SK-MEL-5 (cell line): ENCODE results near the gene SLC4A5. TPM values are rescaled to one million over a fixed set of nuclear protein-coding genes. Genes with fewer than 3 reads are reported as not detected.

Source experiments
- DNase-seq: peaks from one replicate; pipeline ENCODE4 v3.0.0-alpha.2; 2016; ENCODE audit warnings: low read depth, low spot score
- in situ Hi-C: cut with HindIII; loops from 2 replicates; pipeline ENCODE4 v1.10.0; 2016; ENCODE audit warnings: low sequenced_read_pairs, high pct_unique_total_duplicates, low pct_unique_long_range_greater_than_20kb
- total RNA-seq: library from RNA; depleted of rRNA; stranded (reverse); fragments of >200 nt; shearing (Covaris generic); gene quantifications from 2 replicates; pipeline ENCODE4 v1.2.3, GENCODE V29; 2014

The SLC4A5 gene
- total RNA-seq, 1 experiment from 2014 or later, result 0.63 TPM

DNA sequence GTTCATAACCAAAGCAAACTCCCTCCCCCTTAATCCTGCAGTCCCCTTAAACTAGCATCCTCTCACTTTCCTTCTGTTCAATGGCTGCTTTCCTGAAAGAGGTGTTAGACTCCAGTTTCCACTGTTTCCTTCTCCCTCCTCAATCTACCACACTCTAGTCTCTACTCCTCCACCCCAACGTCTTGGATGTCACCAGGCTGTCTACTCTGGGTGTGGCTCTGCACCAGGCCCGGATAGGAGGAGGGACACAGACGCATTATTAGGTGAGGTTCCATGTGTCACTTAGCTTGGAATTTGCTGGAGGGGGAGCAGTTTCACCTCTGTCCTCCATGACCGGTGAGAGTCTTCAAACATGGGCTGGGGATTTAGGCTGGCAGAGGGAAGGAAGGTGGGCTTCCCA lies 83.5 kb downstream of the SLC4A5 start:
- DNase-seq, result no peak
- in situ Hi-C loops, result no loop called here

DNA sequence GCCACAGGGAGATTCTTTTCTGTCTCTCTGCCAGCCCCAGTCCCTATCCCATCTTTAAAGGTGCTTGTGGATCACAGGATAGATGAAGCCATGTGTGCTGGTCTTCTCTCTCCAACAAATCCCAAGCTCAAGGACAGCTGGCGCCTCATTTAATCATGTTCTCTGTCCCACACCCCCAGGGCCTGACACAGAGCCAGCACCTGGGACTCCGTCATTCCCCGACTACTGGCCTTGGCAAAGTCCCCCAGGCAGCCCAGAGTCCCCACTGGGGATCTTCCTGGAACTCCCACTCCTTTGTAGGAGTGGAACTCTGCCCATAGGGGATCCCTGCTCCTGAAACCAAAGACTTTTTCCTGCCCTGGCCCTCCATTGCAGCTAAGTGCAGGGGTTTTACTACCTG lies 84.0 kb downstream of the SLC4A5 start:
- in situ Hi-C loops, result no loop called here
- DNase-seq, result no peak

DNA sequence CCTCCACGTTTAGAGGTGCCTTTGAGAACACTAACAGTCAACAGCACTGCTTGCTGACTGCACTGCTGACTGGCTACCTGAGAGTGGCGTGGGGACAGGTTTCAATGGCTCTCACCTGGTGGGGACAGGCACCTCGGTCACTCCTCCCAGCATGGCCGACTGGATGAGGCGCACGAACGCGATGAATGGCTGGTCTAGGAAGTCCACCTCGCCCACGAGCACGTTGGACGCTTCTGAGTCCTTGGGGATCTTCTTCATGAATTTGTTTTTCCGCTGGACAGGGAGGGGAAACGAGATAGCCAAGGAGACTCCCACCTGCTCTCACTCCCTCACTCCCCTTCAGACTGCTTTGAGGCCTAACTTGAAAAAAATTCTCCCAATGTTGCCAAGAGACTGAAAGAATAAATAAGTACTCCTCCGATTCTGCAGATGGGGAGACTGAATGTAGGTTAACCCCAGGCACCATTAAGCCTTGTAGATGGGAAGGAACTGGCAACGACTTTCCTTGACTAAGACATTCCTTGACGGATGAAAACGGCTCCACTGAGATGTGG lies 87.5 kb downstream of the SLC4A5 start:
- DNase-seq, result no peak
- in situ Hi-C loops, result no loop called here

DNA sequence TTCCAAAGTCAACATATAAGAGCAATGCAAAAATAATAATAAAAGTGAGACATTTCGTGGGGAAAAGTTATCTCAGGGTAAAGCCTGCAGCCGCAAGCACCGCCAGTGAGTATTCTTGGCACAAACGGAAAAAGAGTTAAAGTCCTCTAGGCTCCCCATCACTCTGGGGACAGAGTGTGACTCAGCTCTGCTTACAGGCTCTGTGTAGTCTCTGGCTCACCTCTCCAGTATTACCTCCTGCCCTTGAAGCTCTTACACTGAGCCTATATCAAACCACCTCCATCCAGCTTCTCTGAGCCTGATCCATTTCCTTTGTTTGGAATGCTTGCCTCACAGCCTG lies 89.3 kb downstream of the SLC4A5 start:
- DNase-seq, result no peak
- in situ Hi-C loops, result no loop called here

DNA sequence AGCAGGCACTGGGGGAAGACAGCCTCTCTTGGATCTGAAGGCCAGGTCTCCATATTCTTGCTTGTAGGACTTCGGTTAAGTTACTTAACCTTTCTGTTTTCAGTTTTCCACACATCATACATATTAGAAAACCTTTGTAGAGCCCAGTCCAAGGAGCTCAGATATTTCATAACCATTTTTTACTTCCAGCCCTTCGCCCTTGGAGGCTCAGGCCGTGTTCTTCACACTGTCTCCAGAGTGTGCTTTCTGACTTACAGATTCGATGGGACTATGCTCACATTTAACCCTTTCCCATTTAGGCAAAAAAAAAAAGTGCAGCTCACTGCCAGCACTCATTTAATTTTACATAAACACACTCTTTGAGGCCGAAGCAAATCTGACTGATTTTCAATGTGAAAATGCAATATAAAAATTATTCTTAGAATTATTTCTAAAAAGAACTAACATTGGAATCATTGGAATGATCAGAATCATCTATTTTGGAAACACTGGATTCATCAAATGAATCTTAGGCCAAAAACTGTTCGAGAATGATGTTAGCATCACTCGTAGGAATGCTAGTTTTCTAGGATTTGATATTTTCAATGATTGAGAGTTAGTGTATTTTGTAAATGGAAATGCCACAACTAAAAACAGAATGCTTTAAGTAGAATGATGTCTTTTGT lies 89.8 kb downstream of the SLC4A5 start:
- in situ Hi-C loops, result no loop called here

DNA sequence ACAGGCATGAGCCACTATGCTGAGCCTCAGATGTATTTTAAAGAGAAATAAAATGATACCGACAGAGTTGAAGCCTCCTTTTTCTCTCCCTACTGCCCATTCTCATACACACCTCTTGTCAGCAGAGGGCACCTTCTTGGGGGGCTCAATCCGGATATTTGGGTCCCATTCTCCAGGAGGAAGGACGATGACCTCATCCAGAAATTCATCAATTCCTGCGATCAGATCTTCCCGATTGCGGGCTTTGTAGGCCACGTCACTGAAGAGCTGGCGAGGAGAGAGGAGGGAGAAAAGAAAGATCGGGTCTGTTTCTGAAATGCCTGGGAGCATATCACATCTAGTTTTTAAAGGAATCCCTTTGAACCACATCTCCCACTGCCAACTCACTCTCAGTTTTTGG lies 90.4 kb downstream of the SLC4A5 start:
- in situ Hi-C loops, result no loop called here
- DNase-seq, result no peak

More for the DNA sequence above, 89.8 kb downstream of the SLC4A5 start:
- no peak for DNase-seq

DNA sequence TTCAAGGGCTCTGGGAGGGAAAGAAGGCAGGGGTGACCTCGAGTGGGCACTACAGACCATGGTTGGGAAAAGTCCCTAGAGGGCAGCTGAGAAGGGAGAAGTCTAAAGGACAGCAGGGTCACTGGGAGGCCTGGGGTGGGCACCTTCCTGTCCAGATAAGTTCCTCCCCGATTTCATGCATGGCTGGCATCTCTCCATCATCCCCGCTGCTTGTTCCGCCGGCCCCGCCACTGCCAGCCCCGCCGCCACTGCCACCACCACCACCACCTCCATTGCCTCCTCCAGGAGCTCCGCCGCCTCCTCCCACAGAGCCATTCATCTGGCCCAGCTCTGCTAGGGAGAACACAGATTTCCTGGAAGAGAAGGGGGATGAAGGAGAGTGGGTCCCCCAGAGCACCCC lies 91.2 kb downstream of the SLC4A5 start:
- in situ Hi-C loops, result no loop called here
- DNase-seq, result no peak

DNA sequence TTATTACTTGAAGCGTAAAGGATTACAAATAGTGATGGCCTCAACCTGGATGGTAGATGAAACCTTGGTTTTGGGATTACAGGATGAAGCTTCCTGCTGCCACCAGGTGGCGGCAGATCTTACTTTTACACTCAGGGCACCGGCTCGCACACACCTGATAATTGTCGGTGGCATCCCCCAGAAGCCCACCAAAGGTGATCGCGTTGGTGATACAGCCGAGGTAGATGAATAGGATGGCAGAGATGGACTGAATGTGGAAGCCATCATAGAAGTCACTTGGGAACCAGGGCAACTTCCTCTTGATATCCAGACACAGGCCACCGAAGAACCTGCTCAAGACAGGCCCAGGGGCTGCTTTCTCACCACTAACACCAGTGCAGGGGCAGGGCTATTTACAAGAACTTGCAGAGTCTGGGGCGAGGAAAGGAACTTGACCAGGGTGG lies 93.0 kb downstream of the SLC4A5 start:
- in situ Hi-C loops, result no loop called here
- DNase-seq, result peak; percentile 61

DNA sequence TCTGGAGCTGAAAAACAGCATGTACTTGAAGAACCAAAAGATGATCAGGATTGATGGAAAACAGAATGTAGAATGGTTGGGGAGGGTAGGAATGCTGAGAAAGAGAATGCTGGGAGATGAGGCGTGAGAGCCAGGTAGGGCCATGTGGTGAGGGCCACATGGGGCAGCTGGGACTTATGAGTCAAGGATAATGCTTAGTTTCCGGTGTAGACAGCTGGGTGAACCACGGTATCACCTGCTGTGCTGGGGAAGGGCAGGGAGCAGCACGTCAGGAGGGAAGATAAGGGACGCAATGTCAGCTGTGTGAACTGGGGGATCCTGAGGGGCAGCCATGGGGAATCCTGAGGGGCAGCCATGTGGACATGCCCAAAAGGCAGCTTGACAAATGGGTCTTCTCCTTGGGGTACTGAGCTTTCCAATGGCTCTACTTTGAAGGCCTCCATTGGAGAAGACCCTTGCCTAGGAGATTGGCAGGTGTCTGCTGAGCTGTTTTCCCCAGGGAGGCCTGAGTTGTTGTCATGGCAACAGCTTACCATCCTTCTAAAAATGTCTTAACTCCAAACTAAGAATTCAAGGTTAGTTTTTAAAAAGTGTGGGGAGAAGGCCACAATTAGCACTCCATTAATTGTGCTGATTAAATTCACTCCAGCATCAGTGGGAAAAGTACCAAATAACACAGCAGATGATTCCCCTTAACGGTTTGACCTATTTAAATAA lies 93.7 kb downstream of the SLC4A5 start:
- in situ Hi-C loops, result loop anchor here (25.0 kb wide), 1 partner anchor 88 kb away; the partner anchor contains the start of gene SLC4A5

DNA sequence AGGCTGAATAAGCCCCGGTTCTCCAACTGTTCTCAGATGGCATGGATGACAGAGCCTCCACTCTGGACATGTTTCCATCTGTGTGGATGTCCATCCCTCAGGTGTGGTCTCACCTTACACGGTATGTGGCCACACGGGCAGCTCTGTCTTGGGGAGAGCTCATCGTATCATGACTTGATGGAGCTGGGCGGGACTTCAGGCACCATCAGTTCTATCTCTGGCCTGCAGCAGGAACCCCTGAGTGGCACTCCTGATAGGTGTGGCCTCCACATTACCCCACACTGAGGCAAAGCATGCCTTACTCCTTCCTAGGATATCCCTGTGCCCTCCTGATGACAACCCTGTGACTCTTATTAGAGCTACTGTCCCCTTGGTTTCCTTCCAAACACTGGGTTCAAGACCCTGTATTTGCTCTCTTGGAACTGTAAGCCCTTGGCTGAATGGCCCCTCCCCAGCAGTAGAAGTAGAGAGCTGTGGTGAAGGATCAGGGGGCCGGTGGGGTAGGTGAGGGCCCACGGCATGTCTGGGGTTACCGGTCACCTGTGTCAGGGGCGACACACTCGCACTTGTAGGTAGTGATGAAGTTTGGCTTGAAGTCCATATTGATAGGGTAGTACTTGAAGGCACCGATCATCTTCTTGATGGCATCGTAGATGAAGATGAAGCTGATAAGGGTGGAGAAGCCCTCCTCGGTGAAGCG lies 96.6 kb downstream of the SLC4A5 start:
- DNase-seq, result no peak
- in situ Hi-C loops, result loop anchor here (25.0 kb wide), 1 partner anchor 91 kb away; the partner anchor contains the start of gene SLC4A5

More for the DNA sequence above, 93.7 kb downstream of the SLC4A5 start:
- DNase-seq, result no peak

DNA sequence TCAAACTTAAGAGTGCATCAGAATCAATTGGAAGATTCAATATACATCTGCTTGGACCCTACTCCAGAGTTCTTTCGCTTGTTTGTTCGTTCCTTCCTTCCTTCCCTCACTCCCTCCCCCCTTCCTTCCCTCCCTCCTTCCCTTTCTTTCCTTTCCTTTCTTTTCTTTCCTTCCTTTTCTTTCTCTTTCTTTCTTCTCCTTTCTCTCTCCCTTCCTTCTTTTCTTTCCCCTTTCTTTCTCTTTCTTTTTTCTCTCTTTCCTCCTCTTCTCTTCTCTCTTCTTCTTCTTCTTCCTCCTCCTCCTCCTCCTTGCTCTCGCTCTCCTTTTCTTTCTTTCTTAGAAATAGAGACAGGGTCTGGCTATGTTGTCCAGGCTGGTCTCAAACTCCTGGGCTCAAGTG lies 98.9 kb downstream of the SLC4A5 start:
- no peak for DNase-seq
- in situ Hi-C loops, result loop anchor here (25.0 kb wide), 1 partner anchor 93 kb away; the partner anchor contains the start of gene SLC4A5

DNA sequence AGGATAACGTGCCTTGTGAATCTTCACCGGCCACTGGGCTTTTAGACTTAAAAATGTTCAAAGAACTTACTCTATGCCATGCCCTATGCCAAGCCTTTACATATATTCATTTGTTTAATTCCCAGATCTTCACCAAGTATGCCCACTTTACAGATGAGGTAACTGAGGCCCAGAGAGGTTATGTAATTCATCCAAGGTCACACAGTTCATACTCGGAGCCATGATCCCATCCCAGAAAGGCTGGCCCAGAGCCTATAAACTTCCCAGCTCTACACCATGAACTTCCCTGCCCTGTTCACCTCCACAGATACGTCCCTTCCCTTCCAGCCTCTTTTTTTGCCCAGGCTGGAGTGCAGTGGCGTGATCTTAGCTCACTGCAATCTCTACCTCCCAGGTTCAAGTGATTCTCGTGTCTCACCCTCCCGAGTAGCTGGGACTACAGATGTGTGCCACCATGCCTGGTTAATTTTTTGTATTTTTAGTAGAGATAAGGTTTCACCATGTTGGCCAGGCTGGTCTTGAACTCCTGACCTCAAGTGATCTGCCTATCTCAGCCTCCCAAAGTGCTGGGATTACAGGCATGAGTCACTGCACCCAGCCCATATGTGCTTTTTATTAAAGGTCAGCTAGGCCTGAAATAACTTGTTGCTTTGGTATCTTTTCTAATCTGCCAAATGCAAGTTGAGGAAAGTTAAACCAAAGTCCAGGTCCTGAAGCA lies 100.7 kb downstream of the SLC4A5 start:
- DNase-seq, result no peak
- in situ Hi-C loops, result loop anchor here (25.0 kb wide), 1 partner anchor 95 kb away; the partner anchor contains the start of gene SLC4A5

DNA sequence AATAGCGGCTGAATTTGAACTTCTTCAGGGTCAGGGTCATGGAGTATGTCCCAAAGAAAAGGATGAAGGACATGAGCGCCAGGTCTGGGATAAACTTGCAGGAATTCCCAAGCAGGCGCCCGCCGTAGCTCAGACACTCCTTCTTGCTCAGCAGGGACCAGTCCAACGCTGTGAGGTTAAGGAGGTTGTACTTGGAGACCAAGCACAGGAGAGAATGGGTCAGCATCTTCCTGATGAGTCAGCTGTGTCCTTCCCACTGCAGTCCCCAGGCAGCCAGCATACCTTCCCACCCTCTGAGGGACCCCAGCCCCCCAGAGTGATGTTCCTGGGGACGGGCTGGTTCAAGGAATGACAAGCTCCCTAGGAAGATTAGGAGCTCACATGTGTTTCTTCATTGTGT lies 103.9 kb downstream of the SLC4A5 start:
- in situ Hi-C loops, result loop anchor here (25.0 kb wide), 1 partner anchor 98 kb away; the partner anchor contains the start of gene SLC4A5

DNA sequence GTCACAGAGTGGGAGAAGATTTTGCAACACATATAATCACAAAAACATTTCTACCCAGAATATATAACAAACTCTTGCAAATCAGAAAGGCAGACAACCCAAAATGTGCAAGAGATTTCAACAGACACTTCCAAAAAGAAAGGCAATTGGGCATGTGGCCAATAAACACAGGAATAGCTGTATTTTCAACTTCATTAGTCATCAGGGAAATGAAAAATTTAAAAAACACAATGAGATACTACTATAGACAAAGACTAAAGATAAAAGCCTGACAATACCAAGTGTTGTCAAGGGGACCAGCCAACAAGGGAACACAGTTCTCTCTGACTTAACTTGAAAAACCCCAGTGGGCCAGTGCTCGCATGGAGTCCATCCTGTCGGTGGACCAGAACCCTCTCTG lies 104.3 kb downstream of the SLC4A5 start:
- in situ Hi-C loops, result loop anchor here (25.0 kb wide), 1 partner anchor 98 kb away; the partner anchor contains the start of gene SLC4A5
- DNase-seq, result no peak

More for the DNA sequence above, 103.9 kb downstream of the SLC4A5 start:
- no peak for DNase-seq

DNA sequence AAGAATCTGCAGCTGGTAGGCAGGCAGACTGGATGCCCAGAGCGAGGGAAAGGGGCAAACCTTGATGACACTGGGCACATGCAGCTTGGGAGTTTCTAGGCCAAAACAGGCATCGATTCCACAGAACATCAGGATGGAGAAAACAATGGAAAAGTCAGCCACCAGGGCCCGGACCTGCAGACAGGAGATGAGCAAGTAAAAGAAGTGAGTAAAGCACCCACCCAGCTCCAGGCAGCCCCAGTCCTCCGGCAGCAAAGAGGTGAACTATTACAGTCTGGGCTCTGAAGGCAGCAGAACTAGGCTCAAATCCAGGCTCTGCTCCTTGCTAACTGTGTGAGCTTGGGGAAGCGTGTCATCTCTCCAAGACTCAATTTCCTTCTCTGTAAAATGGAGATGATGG lies 108.2 kb downstream of the SLC4A5 start:
- in situ Hi-C loops, result loop anchor here (25.0 kb wide), 1 partner anchor 102 kb away; the partner anchor contains the start of gene SLC4A5
- no peak for DNase-seq

DNA sequence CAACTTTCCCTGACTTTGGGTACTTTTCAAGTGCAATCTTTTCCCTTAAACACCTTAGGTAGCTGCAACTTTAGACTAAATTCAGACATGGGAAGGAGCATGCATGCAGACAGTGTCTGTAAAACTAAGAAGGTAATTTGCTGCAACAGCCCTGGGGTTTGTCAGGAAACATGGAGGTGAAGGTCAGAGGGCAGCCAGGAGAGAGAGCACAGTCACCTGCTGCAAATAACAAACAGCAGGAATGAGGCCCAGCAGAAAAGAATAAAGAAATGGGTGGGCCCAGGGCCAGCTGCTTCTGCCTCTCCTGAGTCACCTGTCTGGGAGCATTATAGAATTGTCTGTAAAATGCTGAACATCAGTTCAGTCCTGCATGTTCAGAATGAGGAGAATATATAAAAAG lies 109.6 kb downstream of the SLC4A5 start:
- in situ Hi-C loops, result loop anchor here (25.0 kb wide), 1 partner anchor 104 kb away; the partner anchor contains the start of gene SLC4A5
- DNase-seq, result no peak

DNA sequence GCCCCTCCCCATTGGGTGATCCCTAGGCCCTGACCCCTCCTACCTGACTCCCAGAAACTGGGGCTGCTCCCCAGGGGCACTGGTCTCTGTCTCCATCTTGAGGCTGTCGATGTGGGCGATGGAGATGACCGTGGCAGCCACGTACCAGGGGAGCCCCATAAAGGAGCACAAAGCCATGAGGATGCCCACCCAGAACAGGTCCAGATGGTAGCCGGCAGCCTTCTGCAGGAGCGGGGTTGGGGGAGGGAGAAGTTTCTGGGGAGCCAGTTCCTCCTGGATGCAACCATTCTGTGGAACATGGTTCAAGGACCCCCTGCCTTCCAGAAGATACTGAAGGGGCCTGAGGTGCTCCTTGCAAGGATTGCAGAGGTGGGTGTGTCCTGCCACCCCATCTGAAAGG lies 110.8 kb downstream of the SLC4A5 start:
- in situ Hi-C loops, result loop anchor here (25.0 kb wide), 1 partner anchor 105 kb away; the partner anchor contains the start of gene SLC4A5

More for the DNA sequence above, 110.8 kb downstream of the SLC4A5 start:
- no peak for DNase-seq
